Natural killer cell (primary cell): Measurements from ENCODE around the gene ARPC3. TPM values are rescaled to one million over a fixed set of nuclear protein-coding genes. Genes with fewer than 3 reads are reported as not detected.
A peak's percentile ranks its signal among the peaks of the same experiment; 100 is the strongest.
"Not testable (repeated sequence)": the region's sequence is repeated elsewhere in the genome, so short reads cannot be mapped to it uniquely, and the experiment has no call there.

Source experiments
- ATAC-seq, 3 donors: fragments of 150-1000 bp in 2 of 3; fragments of 200-7000 bp in 1 of 3; cut with Tn5 transposase; 1 replicate in 1 of 3; 2 replicates in 2 of 3; pipeline ENCODE4 v1.10.0; 2021; ENCODE audit warnings: mild to moderate bottlenecking in 2 of 3, moderate library complexity in 2 of 3
- DNase-seq, 2 donors: peaks; one replicate each; pipeline versions ENCODE4 v3.0.0 to v3.0.0-alpha.2; 2013 to 2021; ENCODE audit warnings: mixed read lengths in 1 of 2
- H3K27ac ChIP-seq: one replicate; pipeline ENCODE4 v1.5.1; 2013; ENCODE audit warnings: mild to moderate bottlenecking, low read length
- H3K27me3 ChIP-seq: one replicate; pipeline ENCODE4 v1.6.1; 2013; ENCODE audit warnings: low read length; ENCODE audit not compliant: control insufficient read depth, insufficient read depth
- H3K36me3 ChIP-seq: one replicate; pipeline ENCODE4 v1.6.1; 2013; ENCODE audit warnings: low read length; ENCODE audit not compliant: control insufficient read depth, insufficient read depth
- H3K4me1 ChIP-seq: one replicate; pipeline ENCODE4 v1.6.1; 2013; ENCODE audit warnings: low read length; ENCODE audit not compliant: control insufficient read depth, insufficient read depth
- H3K4me3 ChIP-seq: one replicate; pipeline ENCODE4 v1.5.1; 2013; ENCODE audit warnings: low read length
- H3K9me3 ChIP-seq: one replicate; pipeline ENCODE4 v1.6.1; 2013; ENCODE audit warnings: low read length; ENCODE audit not compliant: control insufficient read depth, insufficient read depth
- H3K27ac Mint-ChIP-seq, 2 donors: one replicate each; pipeline ENCODE4 v1.8.0; 2022; ENCODE audit warnings: mild to moderate bottlenecking in 2 of 2, mixed read lengths in 2 of 2, moderate library complexity in 1 of 2
- H3K27me3 Mint-ChIP-seq, 2 donors: one replicate each; pipeline ENCODE4 v1.8.0; 2022; ENCODE audit warnings: low read depth in 2 of 2, mixed read lengths in 2 of 2
- H3K36me3 Mint-ChIP-seq: one replicate; pipeline ENCODE4 v1.8.0; 2022; ENCODE audit warnings: mixed read lengths
- H3K4me1 Mint-ChIP-seq, 2 donors: one replicate each; pipeline ENCODE4 v1.8.0; 2022; ENCODE audit warnings: mixed read lengths in 2 of 2
- H3K4me3 Mint-ChIP-seq: one replicate; pipeline ENCODE4 v1.8.0; 2022; ENCODE audit warnings: mild to moderate bottlenecking, moderate library complexity, mixed read lengths
- H3K9me3 Mint-ChIP-seq, 2 donors: one replicate each; pipeline ENCODE4 v1.8.0; 2022; ENCODE audit warnings: mixed read lengths in 2 of 2
- WGBS: methylation state at CpG from one replicate; pipeline ENCODE4 v1.1.7; 2013; ENCODE audit warnings: missing lambda C conversion rate; ENCODE audit not compliant: insufficient coverage; 5-methylcytosine and 5-hydroxymethylcytosine counted together
- intact Hi-C: fragments of 100-400 bp; cut with micrococcal nuclease; formaldehyde crosslinking; loops from one replicate; pipeline ENCODE4 v1.14.2; 2022
- total RNA-seq, 4 donors: library from RNA; stranded (reverse); fragments of 120-200 nt in 1 of 4; gene quantifications; one replicate each; pipeline versions ENCODE4 v1.2.3 to v1.2.4, GENCODE V29; 2013 to 2022
- TF ChIP-seq, protein P1 (sequence below): fragments of 200-600 bp; IDR thresholded peaks from one replicate; pipeline ENCODE4 v1.8.0; 2022; ENCODE audit warnings: antibody characterized with exemption

ARPC3 gene
- total RNA-seq, 3 donors from 2014 or later (not counting 1 experiment from before 2014, with no cell fraction given), result 298 to 344 (median 311) TPM

DNA sequence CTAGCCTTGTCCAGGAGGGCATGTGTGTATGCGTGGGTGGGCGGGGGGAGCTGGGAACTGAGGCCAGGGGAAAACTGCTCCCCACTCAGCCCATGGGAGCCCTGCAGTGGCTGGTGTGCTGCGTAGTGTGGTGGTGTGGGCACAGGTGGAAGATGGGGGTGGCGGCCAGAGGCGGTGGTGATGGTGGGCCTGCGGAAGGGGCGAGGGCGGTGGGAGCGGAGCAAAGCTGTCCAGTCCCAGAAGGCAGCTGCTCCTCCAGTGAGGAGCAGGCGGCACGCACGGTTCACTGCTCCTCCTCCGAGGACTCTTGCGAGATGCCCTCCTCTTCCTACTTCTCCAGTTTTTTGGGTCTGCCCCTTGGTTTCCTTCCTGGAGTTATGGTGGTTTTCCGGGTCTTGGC lies 20.5 kb downstream of the ARPC3 start:
- not testable (repeated sequence) for H3K27ac ChIP-seq, H3K4me1 ChIP-seq, H3K4me1 Mint-ChIP-seq, H3K4me3 ChIP-seq, ATAC-seq, H3K9me3 ChIP-seq, H3K36me3 Mint-ChIP-seq, DNase-seq, H3K27me3 ChIP-seq, H3K27me3 Mint-ChIP-seq, H3K9me3 Mint-ChIP-seq, H3K36me3 ChIP-seq, H3K4me3 Mint-ChIP-seq
- H3K27ac Mint-ChIP-seq, result peak overlapping the region in 1 of 2 donors; percentile 27
- intact Hi-C loops, result loop anchor here (2.0 kb wide), 1 partner anchor 27 kb away; the partner anchor contains the start of gene ANAPC7
- WGBS, result 94% methylated on average over 15 of the region's 15 CpGs

DNA sequence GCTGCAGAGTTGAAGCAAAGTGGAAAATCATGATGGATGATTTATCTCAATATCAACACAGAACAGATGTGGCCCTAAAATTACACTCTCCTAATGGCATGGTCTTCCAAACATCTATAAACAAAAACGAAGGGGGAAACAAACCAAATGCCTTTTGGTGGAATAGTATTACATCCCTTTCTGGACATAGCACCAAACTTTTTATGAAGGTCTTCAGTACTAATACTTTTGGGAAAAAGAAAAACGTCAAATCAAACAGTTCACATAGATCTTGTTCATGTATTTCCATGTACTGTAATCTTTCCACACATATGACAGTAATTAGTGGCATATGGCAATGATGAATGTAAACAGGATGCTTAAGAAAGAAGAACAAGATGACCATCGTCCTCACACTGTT lies 23.7 kb downstream of the ARPC3 start:
- Mint-ChIP-seq H3K9me3 (no peaks in the 10 kb centered on the region), H3K4me3 (no peak overlapping the region), H3K36me3 (no peaks in the 10 kb centered on the region), H3K4me1 (peaks cover 0 to 2% of the 10 kb centered on the region in 2 donors), H3K27ac (no peak overlapping the region), H3K27me3 (peaks cover 0 to 3% of the 10 kb centered on the region in 2 donors)
- H3K4me1 ChIP-seq, result peaks cover 5% of the 10 kb centered on the region
- H3K4me3 ChIP-seq, result no peak overlapping the region
- no peak for DNase-seq
- intact Hi-C loops, result no loop called here
- H3K9me3 ChIP-seq, result no peaks in the 10 kb centered on the region
- H3K27me3 ChIP-seq, result no peaks in the 10 kb centered on the region
- H3K36me3 ChIP-seq, result no peaks in the 10 kb centered on the region
- no peak for ATAC-seq
- 17% methylated on average over 1 of the region's 3 CpGs for WGBS
- TF ChIP-seq, protein P1, sequence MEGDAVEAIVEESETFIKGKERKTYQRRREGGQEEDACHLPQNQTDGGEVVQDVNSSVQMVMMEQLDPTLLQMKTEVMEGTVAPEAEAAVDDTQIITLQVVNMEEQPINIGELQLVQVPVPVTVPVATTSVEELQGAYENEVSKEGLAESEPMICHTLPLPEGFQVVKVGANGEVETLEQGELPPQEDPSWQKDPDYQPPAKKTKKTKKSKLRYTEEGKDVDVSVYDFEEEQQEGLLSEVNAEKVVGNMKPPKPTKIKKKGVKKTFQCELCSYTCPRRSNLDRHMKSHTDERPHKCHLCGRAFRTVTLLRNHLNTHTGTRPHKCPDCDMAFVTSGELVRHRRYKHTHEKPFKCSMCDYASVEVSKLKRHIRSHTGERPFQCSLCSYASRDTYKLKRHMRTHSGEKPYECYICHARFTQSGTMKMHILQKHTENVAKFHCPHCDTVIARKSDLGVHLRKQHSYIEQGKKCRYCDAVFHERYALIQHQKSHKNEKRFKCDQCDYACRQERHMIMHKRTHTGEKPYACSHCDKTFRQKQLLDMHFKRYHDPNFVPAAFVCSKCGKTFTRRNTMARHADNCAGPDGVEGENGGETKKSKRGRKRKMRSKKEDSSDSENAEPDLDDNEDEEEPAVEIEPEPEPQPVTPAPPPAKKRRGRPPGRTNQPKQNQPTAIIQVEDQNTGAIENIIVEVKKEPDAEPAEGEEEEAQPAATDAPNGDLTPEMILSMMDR, result no peak
- no peak overlapping the region for H3K27ac ChIP-seq

DNA sequence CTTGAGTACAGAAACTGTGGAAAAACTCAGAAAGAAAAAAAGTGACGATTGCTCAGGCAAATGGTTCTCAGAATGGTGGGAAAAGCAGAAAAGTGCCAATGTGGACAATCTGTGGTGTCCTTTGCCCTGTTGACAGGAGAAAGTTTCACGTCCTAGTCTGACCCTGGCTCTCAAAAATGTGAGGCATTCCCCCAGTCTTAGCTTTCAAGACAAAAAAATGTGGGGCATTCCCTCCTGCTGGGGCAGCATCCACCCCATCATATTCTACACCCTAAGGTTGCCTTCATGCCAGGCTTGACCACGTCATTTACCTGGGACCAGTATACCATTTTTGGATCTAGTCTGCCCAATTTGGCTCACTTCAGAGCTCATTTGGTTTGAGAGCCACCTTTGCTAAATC lies 25.9 kb downstream of the ARPC3 start:
- H3K4me1 Mint-ChIP-seq, result no peaks in the 10 kb centered on the region
- no peak for ATAC-seq

DNA sequence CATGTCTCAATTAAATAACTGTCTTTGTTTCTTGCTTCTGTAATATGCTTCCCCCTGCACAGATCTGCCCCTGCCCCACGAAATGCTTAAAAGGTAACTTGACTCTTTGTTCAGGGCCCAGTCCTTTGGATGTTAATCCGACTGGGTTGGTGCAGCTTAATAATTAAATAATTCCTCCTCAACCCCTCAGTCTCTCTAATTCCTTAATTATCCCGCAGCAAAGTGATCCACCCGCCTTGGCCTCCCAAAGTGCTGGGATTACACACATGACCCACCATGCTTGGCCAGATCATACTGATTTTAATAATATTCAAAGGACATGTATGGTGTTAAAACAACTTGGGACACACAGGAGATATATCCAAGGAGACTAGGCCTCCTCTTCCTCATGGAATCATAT lies 28.4 kb downstream of the ARPC3 start:
- no peak overlapping the region for H3K27ac ChIP-seq
- TF ChIP-seq, protein P1, result no peak
- no peak for DNase-seq
- H3K9me3 Mint-ChIP-seq, result no peaks in the 10 kb centered on the region
- intact Hi-C loops, result no loop called here
- no peaks in the 10 kb centered on the region for H3K36me3 Mint-ChIP-seq
- no peak for ATAC-seq
- H3K36me3 ChIP-seq, result no peaks in the 10 kb centered on the region
- no peaks in the 10 kb centered on the region for H3K27me3 ChIP-seq
- H3K4me3 Mint-ChIP-seq, result no peak overlapping the region
- H3K27me3 Mint-ChIP-seq, result peaks cover 0 to 5% of the 10 kb centered on the region in 2 donors
- H3K9me3 ChIP-seq, result no peaks in the 10 kb centered on the region
- H3K4me1 ChIP-seq, result no peaks in the 10 kb centered on the region
- 83% methylated on average over 4 of the region's 4 CpGs for WGBS
- no peaks in the 10 kb centered on the region for H3K4me1 Mint-ChIP-seq
- no peak overlapping the region for H3K27ac Mint-ChIP-seq
- H3K4me3 ChIP-seq, result no peak overlapping the region

More for the DNA sequence above, 25.9 kb downstream of the ARPC3 start:
- WGBS, result 78% methylated on average over 3 of the region's 3 CpGs
- H3K36me3 Mint-ChIP-seq, result no peaks in the 10 kb centered on the region
- TF ChIP-seq, protein P1, result no peak
- DNase-seq, result no peak
- Histone ChIP-seq H3K27me3 (no peaks in the 10 kb centered on the region), H3K4me3 (no peak overlapping the region), H3K9me3 (no peaks in the 10 kb centered on the region), H3K4me1 (no peaks in the 10 kb centered on the region), H3K27ac (no peak overlapping the region), H3K36me3 (no peaks in the 10 kb centered on the region)
- H3K27ac Mint-ChIP-seq, result no peak overlapping the region
- intact Hi-C loops, result no loop called here
- H3K27me3 Mint-ChIP-seq, result peaks cover 0 to 5% of the 10 kb centered on the region in 2 donors
- H3K9me3 Mint-ChIP-seq, result no peaks in the 10 kb centered on the region
- no peak overlapping the region for H3K4me3 Mint-ChIP-seq
